Measurements from ENCODE around the gene OSBPL8. TPM values are rescaled to one million over a fixed set of nuclear protein-coding genes. Genes with fewer than 3 reads are reported as not detected.

The OSBPL8 gene
- total and polyA plus RNA-seq, 2 donors, result 24.4 to 153 TPM

GRCh38 chr12:76457818-76458217 is 101.8 kb downstream of the OSBPL8 start:
- Histone ChIP-seq H3K4me1 (ENCODE audit: insufficient read depth) (no peaks in the 10 kb centered on the region), H3K4me3 (ENCODE audit: low read depth, low read length) (no peak overlapping the region), H3K36me3 (ENCODE audit: insufficient read depth) (no peaks in the 10 kb centered on the region), H3K27ac (ENCODE audit: low read depth) (no peak overlapping the region)
- no peak for DNase-seq (ENCODE audit: extremely low spot score)
- 96% methylated on average over 5 of the region's 5 CpGs for WGBS

GRCh38 chr12:76457010-76457409 is 102.6 kb downstream of the OSBPL8 start:
- 84% methylated on average over 7 of the region's 7 CpGs for WGBS
- DNase-seq (ENCODE audit: extremely low spot score), result no peak
- no peaks in the 10 kb centered on the region for H3K4me1 ChIP-seq (ENCODE audit: insufficient read depth)
- no peaks in the 10 kb centered on the region for H3K36me3 ChIP-seq (ENCODE audit: insufficient read depth)
- H3K27ac ChIP-seq (ENCODE audit: low read depth), result no peak overlapping the region
- H3K4me3 ChIP-seq (ENCODE audit: low read depth, low read length), result no peak overlapping the region

- H3K36me3 ChIP-seq (ENCODE audit: insufficient read depth), result no peaks in the 10 kb centered on the region
- no peak overlapping the region for H3K4me3 ChIP-seq (ENCODE audit: low read depth, low read length)
- 45% methylated on average over 2 of the region's 2 CpGs for whole genome bisulfite sequencing
- peak; percentile 8 for DNase-seq (ENCODE audit: extremely low spot score)
- H3K27ac ChIP-seq (ENCODE audit: low read depth), result no peak overlapping the region
- H3K4me1 ChIP-seq (ENCODE audit: insufficient read depth), result no peaks in the 10 kb centered on the region
Observed at GRCh38 chr12:76455582-76456345, 103.8 kb downstream of the OSBPL8 start.

- 94% methylated on average over 6 of the region's 6 CpGs for WGBS
- Histone ChIP-seq H3K4me3 (ENCODE audit: low read depth, low read length) (no peak overlapping the region), H3K27ac (ENCODE audit: low read depth) (no peak overlapping the region), H3K4me1 (ENCODE audit: insufficient read depth) (no peaks in the 10 kb centered on the region), H3K36me3 (ENCODE audit: insufficient read depth) (no peaks in the 10 kb centered on the region)
- DNase-seq (ENCODE audit: extremely low spot score), result no peak
Observed at GRCh38 chr12:76451528-76451927, 108.0 kb downstream of the OSBPL8 start.

GRCh38 chr12:76450690-76451089 is 108.9 kb downstream of the OSBPL8 start:
- Histone ChIP-seq H3K27ac (ENCODE audit: low read depth) (no peak overlapping the region), H3K36me3 (ENCODE audit: insufficient read depth) (no peaks in the 10 kb centered on the region), H3K4me3 (ENCODE audit: low read depth, low read length) (no peak overlapping the region), H3K4me1 (ENCODE audit: insufficient read depth) (no peaks in the 10 kb centered on the region)
- 91% methylated on average over 3 of the region's 3 CpGs for WGBS
- no peak for DNase-seq (ENCODE audit: extremely low spot score)

- Histone ChIP-seq H3K36me3 (ENCODE audit: insufficient read depth) (no peaks in the 10 kb centered on the region), H3K4me3 (ENCODE audit: low read depth, low read length) (no peak overlapping the region), H3K27ac (ENCODE audit: low read depth) (no peak overlapping the region), H3K4me1 (ENCODE audit: insufficient read depth) (no peaks in the 10 kb centered on the region)
- no peak for DNase-seq (ENCODE audit: extremely low spot score)
- whole genome bisulfite sequencing, result 95% methylated on average over 3 of the region's 3 CpGs
Observed at GRCh38 chr12:76449993-76450392, 109.6 kb downstream of the OSBPL8 start.

- Histone ChIP-seq H3K4me1 (ENCODE audit: insufficient read depth) (no peaks in the 10 kb centered on the region), H3K4me3 (ENCODE audit: low read depth, low read length) (no peak overlapping the region), H3K27ac (ENCODE audit: low read depth) (no peak overlapping the region), H3K36me3 (ENCODE audit: insufficient read depth) (no peaks in the 10 kb centered on the region)
- DNase-seq (ENCODE audit: extremely low spot score), result no peak
- 85% methylated on average over 2 of the region's 2 CpGs for WGBS
Observed at GRCh38 chr12:76449583-76449982, 110.0 kb downstream of the OSBPL8 start.

- no peak overlapping the region for H3K27ac ChIP-seq (ENCODE audit: low read depth)
- 88% methylated on average over 1 of the region's 1 CpG for WGBS
Observed at GRCh38 chr12:76449016-76449415, 110.6 kb downstream of the OSBPL8 start.

GRCh38 chr12:76446090-76446489 is 113.5 kb downstream of the OSBPL8 start:
- no peak overlapping the region for H3K4me3 ChIP-seq (ENCODE audit: low read depth, low read length)

More at GRCh38 chr12:76449016-76449415, 110.6 kb downstream of the OSBPL8 start:
- Histone ChIP-seq H3K4me1 (ENCODE audit: insufficient read depth) (no peaks in the 10 kb centered on the region), H3K36me3 (ENCODE audit: insufficient read depth) (no peaks in the 10 kb centered on the region), H3K4me3 (ENCODE audit: low read depth, low read length) (no peak overlapping the region)
- no peak for DNase-seq (ENCODE audit: extremely low spot score)

GRCh38 chr12:76445462-76445861 is 114.1 kb downstream of the OSBPL8 start:
- Histone ChIP-seq H3K36me3 (ENCODE audit: insufficient read depth) (no peaks in the 10 kb centered on the region), H3K4me1 (ENCODE audit: insufficient read depth) (no peaks in the 10 kb centered on the region), H3K4me3 (ENCODE audit: low read depth, low read length) (no peak overlapping the region), H3K27ac (ENCODE audit: low read depth) (no peak overlapping the region)
- DNase-seq (ENCODE audit: extremely low spot score), result no peak
- 87% methylated on average over 1 of the region's 1 CpG for WGBS

More at GRCh38 chr12:76446090-76446489, 113.5 kb downstream of the OSBPL8 start:
- Histone ChIP-seq H3K4me1 (ENCODE audit: insufficient read depth) (no peaks in the 10 kb centered on the region), H3K36me3 (ENCODE audit: insufficient read depth) (no peaks in the 10 kb centered on the region), H3K27ac (ENCODE audit: low read depth) (no peak overlapping the region)
- WGBS, result 71% methylated on average over 1 of the region's 1 CpG
- no peak for DNase-seq (ENCODE audit: extremely low spot score)

- 79% methylated on average over 1 of the region's 1 CpG for WGBS
- Histone ChIP-seq H3K27ac (ENCODE audit: low read depth) (no peak overlapping the region), H3K4me1 (ENCODE audit: insufficient read depth) (no peaks in the 10 kb centered on the region), H3K4me3 (ENCODE audit: low read depth, low read length) (no peak overlapping the region), H3K36me3 (ENCODE audit: insufficient read depth) (no peaks in the 10 kb centered on the region)
- no peak for DNase-seq (ENCODE audit: extremely low spot score)
Observed at GRCh38 chr12:76444408-76444984, 115.1 kb downstream of the OSBPL8 start.

- Histone ChIP-seq H3K4me3 (ENCODE audit: low read depth, low read length) (no peak overlapping the region), H3K36me3 (ENCODE audit: insufficient read depth) (no peaks in the 10 kb centered on the region), H3K4me1 (ENCODE audit: insufficient read depth) (no peaks in the 10 kb centered on the region), H3K27ac (ENCODE audit: low read depth) (no peak overlapping the region)
- 94% methylated on average over 3 of the region's 3 CpGs for WGBS
- DNase-seq (ENCODE audit: extremely low spot score), result no peak
Observed at GRCh38 chr12:76441016-76441415, 118.6 kb downstream of the OSBPL8 start.

GRCh38 chr12:76432733-76433132 is 126.8 kb downstream of the OSBPL8 start:
- no peaks in the 10 kb centered on the region for H3K4me1 ChIP-seq (ENCODE audit: insufficient read depth)
- H3K4me3 ChIP-seq (ENCODE audit: low read depth, low read length), result no peak overlapping the region
- no peak overlapping the region for H3K27ac ChIP-seq (ENCODE audit: low read depth)
- no peaks in the 10 kb centered on the region for H3K36me3 ChIP-seq (ENCODE audit: insufficient read depth)
- no peak for DNase-seq (ENCODE audit: extremely low spot score)

- no peaks in the 10 kb centered on the region for H3K36me3 ChIP-seq (ENCODE audit: insufficient read depth)
- no peaks in the 10 kb centered on the region for H3K4me1 ChIP-seq (ENCODE audit: insufficient read depth)
- no peak for DNase-seq (ENCODE audit: extremely low spot score)
- H3K4me3 ChIP-seq (ENCODE audit: low read depth, low read length), result no peak overlapping the region
- H3K27ac ChIP-seq (ENCODE audit: low read depth), result no peak overlapping the region
Observed at GRCh38 chr12:76428117-76428516, 131.5 kb downstream of the OSBPL8 start.

Measured in urinary bladder (tissue), 4 donors.